WTC11 (cell line): ENCODE results near the gene LCN10.

Experiments used
- CREB1 ChIP-seq: sonication (generic); formaldehyde crosslinking; IDR thresholded peaks from 2 replicates; pipeline ENCODE4 v1.8.0; 2023; ENCODE audit warnings: mild to moderate bottlenecking, missing genetic modification reagents
- ESRRA ChIP-seq: sonication (generic); formaldehyde crosslinking; IDR thresholded peaks from 2 replicates; pipeline ENCODE4 v1.8.1; 2022; ENCODE audit warnings: mild to moderate bottlenecking, missing genetic modification reagents, borderline replicate concordance
- GABPB1 ChIP-seq: sonication (generic); formaldehyde crosslinking; IDR thresholded peaks from 2 replicates; pipeline ENCODE4 v1.8.1; 2023; ENCODE audit warnings: mild to moderate bottlenecking, missing genetic modification reagents
- MAX ChIP-seq: sonication (generic); formaldehyde crosslinking; IDR thresholded peaks from 2 replicates; pipeline ENCODE4 v1.8.0; 2022; ENCODE audit warnings: mild to moderate bottlenecking, missing genetic modification reagents
- NFE2L1 ChIP-seq: sonication (generic); formaldehyde crosslinking; IDR thresholded peaks from 2 replicates; pipeline ENCODE4 v1.8.1; 2023; ENCODE audit warnings: missing genetic modification reagents
- NFYB ChIP-seq: sonication (generic); formaldehyde crosslinking; conservative IDR thresholded peaks from 2 replicates; pipeline ENCODE4 v1.8.0; 2022; ENCODE audit warnings: low read depth, missing genetic modification reagents
- NR1H2 ChIP-seq: sonication (generic); formaldehyde crosslinking; IDR thresholded peaks from 2 replicates; pipeline ENCODE4 v1.9.0; 2021; ENCODE audit warnings: mild to moderate bottlenecking, moderate library complexity, missing genetic modification reagents
- NR2C2 ChIP-seq: sonication (generic); formaldehyde crosslinking; IDR thresholded peaks from 2 replicates; pipeline ENCODE4 v1.8.0; 2022; ENCODE audit warnings: mild to moderate bottlenecking, missing genetic modification reagents
- NR3C1 ChIP-seq: sonication (generic); formaldehyde crosslinking; conservative IDR thresholded peaks from 2 replicates; pipeline ENCODE4 v1.8.1; 2023; ENCODE audit warnings: low read depth, mild to moderate bottlenecking, missing genetic modification reagents
- PREB ChIP-seq: sonication (generic); formaldehyde crosslinking; IDR thresholded peaks from 2 replicates; pipeline ENCODE4 v1.8.1; 2022; ENCODE audit warnings: mild to moderate bottlenecking, missing genetic modification reagents, moderate library complexity, borderline replicate concordance
- ZNF121 ChIP-seq: sonication (generic); formaldehyde crosslinking; IDR thresholded peaks from 2 replicates; pipeline ENCODE4 v1.8.0; 2023; ENCODE audit warnings: missing genetic modification reagents
- ZNF138 ChIP-seq: sonication (generic); formaldehyde crosslinking; conservative IDR thresholded peaks from 2 replicates; pipeline ENCODE4 v1.8.1; 2022; ENCODE audit warnings: mild to moderate bottlenecking, moderate library complexity, missing genetic modification reagents
- TF ChIP-seq, protein P1 (sequence below): fragments of 200-600 bp; IDR thresholded peaks from 2 replicates; pipeline ENCODE4 v1.8.0; 2022; ENCODE audit warnings: antibody characterized with exemption
- TF ChIP-seq, protein P2 (sequence below): sonication (generic); formaldehyde crosslinking; IDR thresholded peaks from 2 replicates; pipeline ENCODE4 v1.8.1; 2023; ENCODE audit warnings: mild to moderate bottlenecking, moderate library complexity, missing genetic modification reagents

GRCh38 chr9:136762221-136762691, 19.5 kb upstream of the LCN10 start:
- TF ChIP-seq, protein P1, sequence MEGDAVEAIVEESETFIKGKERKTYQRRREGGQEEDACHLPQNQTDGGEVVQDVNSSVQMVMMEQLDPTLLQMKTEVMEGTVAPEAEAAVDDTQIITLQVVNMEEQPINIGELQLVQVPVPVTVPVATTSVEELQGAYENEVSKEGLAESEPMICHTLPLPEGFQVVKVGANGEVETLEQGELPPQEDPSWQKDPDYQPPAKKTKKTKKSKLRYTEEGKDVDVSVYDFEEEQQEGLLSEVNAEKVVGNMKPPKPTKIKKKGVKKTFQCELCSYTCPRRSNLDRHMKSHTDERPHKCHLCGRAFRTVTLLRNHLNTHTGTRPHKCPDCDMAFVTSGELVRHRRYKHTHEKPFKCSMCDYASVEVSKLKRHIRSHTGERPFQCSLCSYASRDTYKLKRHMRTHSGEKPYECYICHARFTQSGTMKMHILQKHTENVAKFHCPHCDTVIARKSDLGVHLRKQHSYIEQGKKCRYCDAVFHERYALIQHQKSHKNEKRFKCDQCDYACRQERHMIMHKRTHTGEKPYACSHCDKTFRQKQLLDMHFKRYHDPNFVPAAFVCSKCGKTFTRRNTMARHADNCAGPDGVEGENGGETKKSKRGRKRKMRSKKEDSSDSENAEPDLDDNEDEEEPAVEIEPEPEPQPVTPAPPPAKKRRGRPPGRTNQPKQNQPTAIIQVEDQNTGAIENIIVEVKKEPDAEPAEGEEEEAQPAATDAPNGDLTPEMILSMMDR = no peak
- TF ChIP-seq MAX (CRISPR knock-in tag) (no peak), GABPB1 (CRISPR knock-in tag) (no peak), NR1H2 (CRISPR knock-in tag) (no peak), ZNF121 (CRISPR knock-in tag) (no peak), ESRRA (CRISPR knock-in tag) (no peak), NR2C2 (CRISPR knock-in tag) (no peak), NFE2L1 (no peak), ZNF138 (CRISPR knock-in tag) (no peak), NFYB (CRISPR knock-in tag) (no peak), CREB1 (CRISPR knock-in tag) (no peak), PREB (no peak), NR3C1 (no peak)
- TF ChIP-seq, protein P2, sequence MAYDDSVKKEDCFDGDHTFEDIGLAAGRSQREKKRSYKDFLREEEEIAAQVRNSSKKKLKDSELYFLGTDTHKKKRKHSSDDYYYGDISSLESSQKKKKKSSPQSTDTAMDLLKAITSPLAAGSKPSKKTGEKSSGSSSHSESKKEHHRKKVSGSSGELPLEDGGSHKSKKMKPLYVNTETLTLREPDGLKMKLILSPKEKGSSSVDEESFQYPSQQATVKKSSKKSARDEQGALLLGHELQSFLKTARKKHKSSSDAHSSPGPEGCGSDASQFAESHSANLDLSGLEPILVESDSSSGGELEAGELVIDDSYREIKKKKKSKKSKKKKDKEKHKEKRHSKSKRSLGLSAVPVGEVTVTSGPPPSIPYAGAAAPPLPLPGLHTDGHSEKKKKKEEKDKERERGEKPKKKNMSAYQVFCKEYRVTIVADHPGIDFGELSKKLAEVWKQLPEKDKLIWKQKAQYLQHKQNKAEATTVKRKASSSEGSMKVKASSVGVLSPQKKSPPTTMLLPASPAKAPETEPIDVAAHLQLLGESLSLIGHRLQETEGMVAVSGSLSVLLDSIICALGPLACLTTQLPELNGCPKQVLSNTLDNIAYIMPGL = no peak
